Measurements from ENCODE around the gene PNRC2. TPM values are rescaled to one million over a fixed set of nuclear protein-coding genes. Genes with fewer than 3 reads are reported as not detected.
"Not testable (repeated sequence)": the region's sequence is repeated elsewhere in the genome, so short reads cannot be mapped to it uniquely, and the experiment has no call there.

The PNRC2 gene
- total RNA-seq, 1 experiment from 2014 or later: 36.5 TPM

- no peak for DNase-seq
- Histone ChIP-seq H3K9me3 (peaks cover 5% of the 10 kb centered on the region), H3K36me3 (no peaks in the 10 kb centered on the region), H3K4me3 (no peak overlapping the region), H3K27me3 (no peaks in the 10 kb centered on the region)
These were observed 44.5 kb downstream of the PNRC2 start for GRCh38 chr1:24004132-24004531.

- no peak overlapping the region for H3K4me3 ChIP-seq
- H3K9me3 ChIP-seq: peaks cover 5% of the 10 kb centered on the region
- no peaks in the 10 kb centered on the region for H3K27me3 ChIP-seq
- H3K36me3 ChIP-seq: no peaks in the 10 kb centered on the region
- no peak for DNase-seq
These were observed 45.5 kb downstream of the PNRC2 start for GRCh38 chr1:24005163-24005562.

DNA sequence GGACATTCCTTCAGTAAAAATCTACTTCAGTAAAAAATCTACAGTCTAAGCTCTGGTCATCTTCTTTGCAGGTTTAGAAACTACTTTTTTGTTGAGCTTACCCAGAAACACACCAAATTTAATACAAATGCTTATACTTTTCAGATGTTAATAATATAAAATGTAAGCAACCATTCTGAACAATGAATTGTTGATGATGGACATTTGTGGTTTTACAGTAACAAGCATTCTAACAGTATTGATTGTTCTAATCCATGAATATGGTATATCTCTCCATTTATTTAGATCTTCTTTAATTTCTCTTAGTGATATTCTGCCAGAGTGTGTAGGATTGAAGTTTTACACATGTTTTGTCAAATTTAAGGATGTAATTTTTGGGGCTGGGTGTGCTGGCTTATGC is 47.5 kb downstream of the PNRC2 start:
- no peaks in the 10 kb centered on the region for H3K27me3 ChIP-seq
- no peak overlapping the region for H3K4me3 ChIP-seq
- no peak for DNase-seq
- peaks cover 5% of the 10 kb centered on the region for H3K9me3 ChIP-seq
- H3K36me3 ChIP-seq: no peaks in the 10 kb centered on the region

DNA sequence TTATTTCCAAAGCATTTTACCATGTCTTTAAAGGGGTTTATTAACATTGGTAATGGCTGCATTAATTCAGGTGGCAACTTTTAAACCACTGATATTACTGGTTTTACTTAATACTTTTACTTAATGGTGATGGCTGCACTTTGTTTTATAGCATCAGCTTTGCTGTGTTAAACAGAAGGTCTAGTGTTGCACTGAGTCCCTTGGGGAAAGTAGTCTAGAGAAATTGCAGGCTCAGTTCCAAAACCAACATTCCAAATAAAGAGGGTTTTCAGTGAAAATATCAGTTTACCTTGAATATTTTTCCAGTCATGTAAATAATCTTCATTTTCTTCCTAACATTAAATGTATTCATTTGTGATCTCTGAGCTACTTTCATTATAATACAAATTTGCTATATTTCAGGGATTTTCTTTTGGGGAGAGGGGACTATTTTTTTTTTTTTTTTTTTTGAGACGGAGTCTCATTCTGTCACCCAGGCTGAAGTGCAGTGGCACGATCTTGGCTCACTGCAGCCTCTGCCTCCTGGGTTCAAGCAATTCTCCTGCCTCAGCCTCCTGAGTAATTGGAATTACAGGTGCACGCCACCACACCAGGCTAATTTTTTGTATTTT is 49.1 kb downstream of the PNRC2 start:
- not testable (repeated sequence) for H3K9me3 ChIP-seq, H3K36me3 ChIP-seq, H3K4me3 ChIP-seq, H3K27me3 ChIP-seq, DNase-seq

GRCh38 chr1:24009406-24009805 is 49.8 kb downstream of the PNRC2 start:
- DNase-seq: peak; percentile 63
- Histone ChIP-seq H3K36me3 (no peaks in the 10 kb centered on the region), H3K9me3 (peaks cover 5% of the 10 kb centered on the region)

DNA sequence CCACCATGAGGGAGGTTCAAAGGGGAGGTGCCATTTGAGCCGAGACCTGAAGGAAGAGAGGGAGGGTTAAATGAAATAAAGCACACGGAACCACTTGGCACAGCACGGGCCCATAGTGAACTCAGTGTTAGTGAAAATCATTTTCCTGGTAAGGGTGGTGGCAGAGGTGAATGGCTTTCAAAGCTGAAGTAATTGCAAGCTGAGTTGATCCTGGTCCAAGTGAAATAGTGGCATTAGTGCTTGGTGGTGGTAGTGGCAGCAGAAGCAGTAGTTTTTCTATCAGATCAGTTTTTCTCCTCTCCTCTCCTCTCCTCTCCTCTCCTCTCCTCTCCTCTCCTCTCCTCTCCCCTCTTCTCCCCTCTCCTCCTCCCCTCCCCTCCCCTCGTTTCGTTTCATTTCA is 51.0 kb downstream of the PNRC2 start:
- H3K36me3 ChIP-seq: no peaks in the 10 kb centered on the region
- H3K9me3 ChIP-seq: peaks cover 5% of the 10 kb centered on the region
- no peaks in the 10 kb centered on the region for H3K27me3 ChIP-seq
- no peak for DNase-seq
- no peak overlapping the region for H3K4me3 ChIP-seq

More at GRCh38 chr1:24009406-24009805, 49.8 kb downstream of the PNRC2 start:
- H3K4me3 ChIP-seq: no peak overlapping the region
- no peaks in the 10 kb centered on the region for H3K27me3 ChIP-seq

DNA sequence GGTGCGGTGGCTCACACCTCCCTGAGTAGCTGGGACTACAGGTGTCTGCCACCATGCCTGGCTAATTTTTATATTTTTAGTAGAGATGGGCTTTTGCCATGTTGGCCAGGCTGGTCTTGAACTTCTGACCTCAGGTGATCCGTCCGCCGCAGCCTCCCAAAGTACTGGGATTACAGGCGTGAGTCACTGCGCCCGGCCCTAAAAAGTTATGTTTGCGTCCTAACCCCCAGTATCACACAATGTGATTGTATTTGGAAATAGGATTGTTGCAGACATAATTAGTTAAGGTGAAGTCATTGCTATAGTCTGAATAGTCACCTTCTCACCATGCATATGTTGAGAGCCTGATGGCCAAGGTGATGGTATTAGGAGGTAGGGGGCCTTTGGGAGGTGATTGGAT is 53.2 kb downstream of the PNRC2 start:
- not testable (repeated sequence) for H3K9me3 ChIP-seq, H3K27me3 ChIP-seq, H3K36me3 ChIP-seq, DNase-seq, H3K4me3 ChIP-seq

Other genes starting within 250 kb of the PNRC2 start
- gene ELOA, start 216.4 kb upstream of the PNRC2 start, total RNA-seq (2014; rRNA removed; shearing (Covaris generic); ENCODE audit: low replicate concordance): 32.8 and 35.6 TPM in 2 replicates
- 64.2 and 116 TPM in 2 replicates for gene PITHD1, start 181.4 kb upstream of the PNRC2 start, total RNA-seq (2014; rRNA removed; shearing (Covaris generic); ENCODE audit: low replicate concordance)
- gene LYPLA2, start 168.7 kb upstream of the PNRC2 start, total RNA-seq (2014; rRNA removed; shearing (Covaris generic); ENCODE audit: low replicate concordance): 38.5 and 68.6 TPM in 2 replicates
- gene GALE, start 159.1 kb upstream of the PNRC2 start, total RNA-seq (2014; rRNA removed; shearing (Covaris generic); ENCODE audit: low replicate concordance): 45.4 and 123 TPM in 2 replicates
- gene HMGCL, start 134.4 kb upstream of the PNRC2 start, total RNA-seq (2014; rRNA removed; shearing (Covaris generic); ENCODE audit: low replicate concordance): 27.6 and 41.0 TPM in 2 replicates
- gene FUCA1, start 91.5 kb upstream of the PNRC2 start, total RNA-seq (2014; rRNA removed; shearing (Covaris generic); ENCODE audit: low replicate concordance): 9.5 and 9.8 TPM in 2 replicates
- not detected in 2 replicates for gene CNR2, start 46.5 kb upstream of the PNRC2 start, total RNA-seq (2014; rRNA removed; shearing (Covaris generic); ENCODE audit: low replicate concordance)
- gene SRSF10, start 20.5 kb downstream of the PNRC2 start, total RNA-seq (2014; rRNA removed; shearing (Covaris generic); ENCODE audit: low replicate concordance): 40.0 and 46.4 TPM in 2 replicates
- gene MYOM3, start 152.3 kb downstream of the PNRC2 start, total RNA-seq (2014; rRNA removed; shearing (Covaris generic); ENCODE audit: low replicate concordance): 0.13 TPM in 1 of 2 replicates, not detected in the other
- gene IL22RA1, start 183.3 kb downstream of the PNRC2 start, total RNA-seq (2014; rRNA removed; shearing (Covaris generic); ENCODE audit: low replicate concordance): 0.86 TPM in 1 of 2 replicates, not detected in the other
- gene IFNLR1, start 227.5 kb downstream of the PNRC2 start, total RNA-seq (2014; rRNA removed; shearing (Covaris generic); ENCODE audit: low replicate concordance): 0.25 and 0.36 TPM in 2 replicates

All from MG63 (cell line).